Measurements from ENCODE around the gene NANOS2. TPM values are rescaled to one million over a fixed set of nuclear protein-coding genes. Genes with fewer than 3 reads are reported as not detected.

The NANOS2 gene
- total and polyA plus RNA-seq, 2 of the 13 experiments (the other 11 are each of a cell fraction or from before 2014, with no cell fraction given): not detected

DNA sequence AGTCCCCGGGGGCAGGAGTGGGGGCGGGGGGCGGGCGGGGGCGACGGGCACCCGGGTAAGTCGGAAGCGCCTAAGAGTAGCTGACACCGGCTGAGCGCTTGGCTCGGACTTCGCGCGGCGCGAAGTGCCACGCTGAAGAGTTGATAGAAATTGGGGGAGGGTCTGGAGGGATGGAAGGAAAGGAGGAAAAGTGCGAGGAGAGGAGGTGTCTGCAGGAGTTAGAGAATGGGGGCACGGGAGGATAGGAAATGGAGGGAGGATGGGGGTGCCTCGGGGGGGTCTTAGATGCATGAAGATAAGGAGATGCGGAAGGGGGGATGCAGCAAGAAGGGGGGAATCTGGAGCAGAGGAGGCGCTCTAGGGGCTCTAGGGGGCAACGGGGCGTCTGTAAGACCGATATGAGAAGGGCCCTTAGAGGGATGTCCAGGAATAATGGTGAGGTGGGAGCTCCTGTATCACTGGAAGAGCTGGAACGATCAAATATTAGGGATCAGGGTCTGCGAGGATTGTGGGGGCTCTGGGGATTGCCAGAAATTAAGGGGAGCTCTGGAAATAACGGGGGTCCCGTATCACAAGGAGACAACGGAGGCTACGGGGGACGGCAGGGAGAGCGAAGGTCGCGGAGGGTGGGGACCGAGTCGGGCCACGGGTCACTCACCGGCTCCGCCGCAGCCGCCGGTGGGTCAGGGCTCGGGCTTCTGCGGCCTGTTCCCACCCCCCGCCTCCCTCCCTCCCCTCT lies 12.5 kb downstream of the NANOS2 start, which contains the start of gene MYPOP (continued):
- TF ChIP-seq, protein P1, sequence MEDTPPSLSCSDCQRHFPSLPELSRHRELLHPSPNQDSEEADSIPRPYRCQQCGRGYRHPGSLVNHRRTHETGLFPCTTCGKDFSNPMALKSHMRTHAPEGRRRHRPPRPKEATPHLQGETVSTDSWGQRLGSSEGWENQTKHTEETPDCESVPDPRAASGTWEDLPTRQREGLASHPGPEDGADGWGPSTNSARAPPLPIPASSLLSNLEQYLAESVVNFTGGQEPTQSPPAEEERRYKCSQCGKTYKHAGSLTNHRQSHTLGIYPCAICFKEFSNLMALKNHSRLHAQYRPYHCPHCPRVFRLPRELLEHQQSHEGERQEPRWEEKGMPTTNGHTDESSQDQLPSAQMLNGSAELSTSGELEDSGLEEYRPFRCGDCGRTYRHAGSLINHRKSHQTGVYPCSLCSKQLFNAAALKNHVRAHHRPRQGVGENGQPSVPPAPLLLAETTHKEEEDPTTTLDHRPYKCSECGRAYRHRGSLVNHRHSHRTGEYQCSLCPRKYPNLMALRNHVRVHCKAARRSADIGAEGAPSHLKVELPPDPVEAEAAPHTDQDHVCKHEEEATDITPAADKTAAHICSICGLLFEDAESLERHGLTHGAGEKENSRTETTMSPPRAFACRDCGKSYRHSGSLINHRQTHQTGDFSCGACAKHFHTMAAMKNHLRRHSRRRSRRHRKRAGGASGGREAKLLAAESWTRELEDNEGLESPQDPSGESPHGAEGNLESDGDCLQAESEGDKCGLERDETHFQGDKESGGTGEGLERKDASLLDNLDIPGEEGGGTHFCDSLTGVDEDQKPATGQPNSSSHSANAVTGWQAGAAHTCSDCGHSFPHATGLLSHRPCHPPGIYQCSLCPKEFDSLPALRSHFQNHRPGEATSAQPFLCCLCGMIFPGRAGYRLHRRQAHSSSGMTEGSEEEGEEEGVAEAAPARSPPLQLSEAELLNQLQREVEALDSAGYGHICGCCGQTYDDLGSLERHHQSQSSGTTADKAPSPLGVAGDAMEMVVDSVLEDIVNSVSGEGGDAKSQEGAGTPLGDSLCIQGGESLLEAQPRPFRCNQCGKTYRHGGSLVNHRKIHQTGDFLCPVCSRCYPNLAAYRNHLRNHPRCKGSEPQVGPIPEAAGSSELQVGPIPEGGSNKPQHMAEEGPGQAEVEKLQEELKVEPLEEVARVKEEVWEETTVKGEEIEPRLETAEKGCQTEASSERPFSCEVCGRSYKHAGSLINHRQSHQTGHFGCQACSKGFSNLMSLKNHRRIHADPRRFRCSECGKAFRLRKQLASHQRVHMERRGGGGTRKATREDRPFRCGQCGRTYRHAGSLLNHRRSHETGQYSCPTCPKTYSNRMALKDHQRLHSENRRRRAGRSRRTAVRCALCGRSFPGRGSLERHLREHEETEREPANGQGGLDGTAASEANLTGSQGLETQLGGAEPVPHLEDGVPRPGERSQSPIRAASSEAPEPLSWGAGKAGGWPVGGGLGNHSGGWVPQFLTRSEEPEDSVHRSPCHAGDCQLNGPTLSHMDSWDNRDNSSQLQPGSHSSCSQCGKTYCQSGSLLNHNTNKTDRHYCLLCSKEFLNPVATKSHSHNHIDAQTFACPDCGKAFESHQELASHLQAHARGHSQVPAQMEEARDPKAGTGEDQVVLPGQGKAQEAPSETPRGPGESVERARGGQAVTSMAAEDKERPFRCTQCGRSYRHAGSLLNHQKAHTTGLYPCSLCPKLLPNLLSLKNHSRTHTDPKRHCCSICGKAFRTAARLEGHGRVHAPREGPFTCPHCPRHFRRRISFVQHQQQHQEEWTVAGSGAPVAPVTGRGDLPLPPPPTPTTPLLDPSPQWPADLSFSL (CRISPR knock-in tag; IDR thresholded peaks at IDR 0.05): no peak
- TF ChIP-seq, protein P2, sequence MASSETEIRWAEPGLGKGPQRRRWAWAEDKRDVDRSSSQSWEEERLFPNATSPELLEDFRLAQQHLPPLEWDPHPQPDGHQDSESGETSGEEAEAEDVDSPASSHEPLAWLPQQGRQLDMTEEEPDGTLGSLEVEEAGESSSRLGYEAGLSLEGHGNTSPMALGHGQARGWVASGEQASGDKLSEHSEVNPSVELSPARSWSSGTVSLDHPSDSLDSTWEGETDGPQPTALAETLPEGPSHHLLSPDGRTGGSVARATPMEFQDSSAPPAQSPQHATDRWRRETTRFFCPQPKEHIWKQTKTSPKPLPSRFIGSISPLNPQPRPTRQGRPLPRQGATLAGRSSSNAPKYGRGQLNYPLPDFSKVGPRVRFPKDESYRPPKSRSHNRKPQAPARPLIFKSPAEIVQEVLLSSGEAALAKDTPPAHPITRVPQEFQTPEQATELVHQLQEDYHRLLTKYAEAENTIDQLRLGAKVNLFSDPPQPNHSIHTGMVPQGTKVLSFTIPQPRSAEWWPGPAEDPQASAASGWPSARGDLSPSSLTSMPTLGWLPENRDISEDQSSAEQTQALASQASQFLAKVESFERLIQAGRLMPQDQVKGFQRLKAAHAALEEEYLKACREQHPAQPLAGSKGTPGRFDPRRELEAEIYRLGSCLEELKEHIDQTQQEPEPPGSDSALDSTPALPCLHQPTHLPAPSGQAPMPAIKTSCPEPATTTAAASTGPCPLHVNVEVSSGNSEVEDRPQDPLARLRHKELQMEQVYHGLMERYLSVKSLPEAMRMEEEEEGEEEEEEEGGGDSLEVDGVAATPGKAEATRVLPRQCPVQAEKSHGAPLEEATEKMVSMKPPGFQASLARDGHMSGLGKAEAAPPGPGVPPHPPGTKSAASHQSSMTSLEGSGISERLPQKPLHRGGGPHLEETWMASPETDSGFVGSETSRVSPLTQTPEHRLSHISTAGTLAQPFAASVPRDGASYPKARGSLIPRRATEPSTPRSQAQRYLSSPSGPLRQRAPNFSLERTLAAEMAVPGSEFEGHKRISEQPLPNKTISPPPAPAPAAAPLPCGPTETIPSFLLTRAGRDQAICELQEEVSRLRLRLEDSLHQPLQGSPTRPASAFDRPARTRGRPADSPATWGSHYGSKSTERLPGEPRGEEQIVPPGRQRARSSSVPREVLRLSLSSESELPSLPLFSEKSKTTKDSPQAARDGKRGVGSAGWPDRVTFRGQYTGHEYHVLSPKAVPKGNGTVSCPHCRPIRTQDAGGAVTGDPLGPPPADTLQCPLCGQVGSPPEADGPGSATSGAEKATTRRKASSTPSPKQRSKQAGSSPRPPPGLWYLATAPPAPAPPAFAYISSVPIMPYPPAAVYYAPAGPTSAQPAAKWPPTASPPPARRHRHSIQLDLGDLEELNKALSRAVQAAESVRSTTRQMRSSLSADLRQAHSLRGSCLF (CRISPR knock-in tag; IDR thresholded peaks at IDR 0.05; ENCODE audit: borderline replicate concordance): no peak
- no peak for TF ChIP-seq BRD4 (CRISPR knock-in tag; IDR thresholded peaks at IDR 0.05)
- no peak for TF ChIP-seq ZNF629 (CRISPR knock-in tag; conservative IDR thresholded peaks at IDR 0.05)
- TF ChIP-seq, protein P3, sequence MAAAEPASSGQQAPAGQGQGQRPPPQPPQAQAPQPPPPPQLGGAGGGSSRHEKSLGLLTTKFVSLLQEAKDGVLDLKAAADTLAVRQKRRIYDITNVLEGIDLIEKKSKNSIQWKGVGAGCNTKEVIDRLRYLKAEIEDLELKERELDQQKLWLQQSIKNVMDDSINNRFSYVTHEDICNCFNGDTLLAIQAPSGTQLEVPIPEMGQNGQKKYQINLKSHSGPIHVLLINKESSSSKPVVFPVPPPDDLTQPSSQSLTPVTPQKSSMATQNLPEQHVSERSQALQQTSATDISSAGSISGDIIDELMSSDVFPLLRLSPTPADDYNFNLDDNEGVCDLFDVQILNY (CRISPR knock-in tag; conservative IDR thresholded peaks at IDR 0.05): no peak
- TF ChIP-seq, protein P4, sequence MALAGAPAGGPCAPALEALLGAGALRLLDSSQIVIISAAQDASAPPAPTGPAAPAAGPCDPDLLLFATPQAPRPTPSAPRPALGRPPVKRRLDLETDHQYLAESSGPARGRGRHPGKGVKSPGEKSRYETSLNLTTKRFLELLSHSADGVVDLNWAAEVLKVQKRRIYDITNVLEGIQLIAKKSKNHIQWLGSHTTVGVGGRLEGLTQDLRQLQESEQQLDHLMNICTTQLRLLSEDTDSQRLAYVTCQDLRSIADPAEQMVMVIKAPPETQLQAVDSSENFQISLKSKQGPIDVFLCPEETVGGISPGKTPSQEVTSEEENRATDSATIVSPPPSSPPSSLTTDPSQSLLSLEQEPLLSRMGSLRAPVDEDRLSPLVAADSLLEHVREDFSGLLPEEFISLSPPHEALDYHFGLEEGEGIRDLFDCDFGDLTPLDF (CRISPR knock-in tag; IDR thresholded peaks at IDR 0.05): no peak
- no peak for TF ChIP-seq ZNF724P (CRISPR knock-in tag; IDR thresholded peaks at IDR 0.05; ENCODE audit: borderline replicate concordance)
- TF ChIP-seq BRCA1 (CRISPR knock-in tag; IDR thresholded peaks at IDR 0.05): no peak
- TF ChIP-seq, protein P5, sequence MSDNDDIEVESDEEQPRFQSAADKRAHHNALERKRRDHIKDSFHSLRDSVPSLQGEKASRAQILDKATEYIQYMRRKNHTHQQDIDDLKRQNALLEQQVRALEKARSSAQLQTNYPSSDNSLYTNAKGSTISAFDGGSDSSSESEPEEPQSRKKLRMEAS (IDR thresholded peaks at IDR 0.05): no peak
- TF ChIP-seq CBFB (CRISPR knock-in tag; IDR thresholded peaks at IDR 0.05): no peak
- TF ChIP-seq TP53 (CRISPR knock-in tag; conservative IDR thresholded peaks at IDR 0.05): no peak
- TF ChIP-seq, protein P6, sequence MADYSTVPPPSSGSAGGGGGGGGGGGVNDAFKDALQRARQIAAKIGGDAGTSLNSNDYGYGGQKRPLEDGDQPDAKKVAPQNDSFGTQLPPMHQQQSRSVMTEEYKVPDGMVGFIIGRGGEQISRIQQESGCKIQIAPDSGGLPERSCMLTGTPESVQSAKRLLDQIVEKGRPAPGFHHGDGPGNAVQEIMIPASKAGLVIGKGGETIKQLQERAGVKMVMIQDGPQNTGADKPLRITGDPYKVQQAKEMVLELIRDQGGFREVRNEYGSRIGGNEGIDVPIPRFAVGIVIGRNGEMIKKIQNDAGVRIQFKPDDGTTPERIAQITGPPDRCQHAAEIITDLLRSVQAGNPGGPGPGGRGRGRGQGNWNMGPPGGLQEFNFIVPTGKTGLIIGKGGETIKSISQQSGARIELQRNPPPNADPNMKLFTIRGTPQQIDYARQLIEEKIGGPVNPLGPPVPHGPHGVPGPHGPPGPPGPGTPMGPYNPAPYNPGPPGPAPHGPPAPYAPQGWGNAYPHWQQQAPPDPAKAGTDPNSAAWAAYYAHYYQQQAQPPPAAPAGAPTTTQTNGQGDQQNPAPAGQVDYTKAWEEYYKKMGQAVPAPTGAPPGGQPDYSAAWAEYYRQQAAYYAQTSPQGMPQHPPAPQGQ (CRISPR knock-in tag; IDR thresholded peaks at IDR 0.05; ENCODE audit: borderline replicate concordance): no peak
- no peak for TF ChIP-seq ZNF101 (CRISPR knock-in tag; IDR thresholded peaks at IDR 0.05; ENCODE audit: borderline replicate concordance, low read depth)

Data from HepG2 (cell line).